ENCODE results near the gene LXN. TPM values are rescaled to one million over a fixed set of nuclear protein-coding genes. Genes with fewer than 3 reads are reported as not detected.

Gene LXN
- total and polyA plus RNA-seq, 2 of the 4 experiments (the other 2 are of a cell fraction), result 93.6 to 155 TPM

DNA sequence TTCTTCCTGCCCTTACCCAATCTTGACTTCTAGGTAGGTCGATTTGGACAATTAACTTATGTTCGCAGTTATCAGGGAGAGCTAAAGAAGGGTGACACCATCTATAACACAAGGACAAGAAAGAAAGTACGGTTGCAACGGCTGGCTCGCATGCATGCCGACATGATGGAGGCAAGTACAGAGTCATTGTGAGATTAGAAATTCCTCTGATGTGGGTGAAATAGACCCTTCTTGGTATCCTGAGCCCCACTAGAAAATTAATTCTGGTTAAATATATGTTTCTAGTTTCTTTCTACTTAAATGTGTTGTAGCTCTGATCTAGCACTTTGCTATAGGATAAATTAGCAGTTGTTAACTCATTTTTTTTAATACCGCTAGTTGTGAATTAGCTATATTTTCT is 13.6 kb downstream of the LXN start:
- dilution Hi-C loops (cut with HindIII; ENCODE audit: low sequenced_read_pairs, unreplicated experiment), result no loop called here
- in situ Hi-C loops (cut with MboI; ENCODE audit: low sequenced_read_pairs), result no loop called here
- no peak overlapping the region for H3K9ac ChIP-seq (ENCODE audit: low read depth, low read length)

More for the DNA sequence above, 13.6 kb downstream of the LXN start:
- Histone ChIP-seq H3K27ac (ENCODE audit: insufficient read depth, low read length) (no peak overlapping the region), H2AK9ac (replicated peaks; ENCODE audit: low read depth, low read length, poor library complexity) (no peak overlapping the region), H2AK5ac (ENCODE audit: low read depth, low read length) (no peak overlapping the region), H2BK5ac (ENCODE audit: low read depth, low read length, poor library complexity, severe bottlenecking) (no peak overlapping the region), H2BK20ac (ENCODE audit: low read depth, low read length) (no peak overlapping the region), H3K9me3 (ENCODE audit: control insufficient read depth, insufficient read depth, low read length) (no peaks in the 10 kb centered on the region), H3K36me3 (ENCODE audit: control insufficient read depth, insufficient read depth, low read length) (peaks cover 25% of the 10 kb centered on the region), H3K18ac (ENCODE audit: low read depth, low read length) (no peak overlapping the region), H3K9me1 (ENCODE audit: insufficient read depth, low read length) (no peaks in the 10 kb centered on the region), H3K27me3 (ENCODE audit: control insufficient read depth, insufficient read depth, low read length) (no peaks in the 10 kb centered on the region), H3K4ac (ENCODE audit: low read depth, low read length) (no peak overlapping the region), H3K4me3 (ENCODE audit: insufficient read depth, low read depth, low read length) (no peak overlapping the region), H4K5ac (ENCODE audit: low read depth, low read length) (no peak overlapping the region), H2BK15ac (ENCODE audit: low read depth, low read length) (no peak overlapping the region), H2AFZ (replicated peaks; ENCODE audit: low read length, poor library complexity) (no peak overlapping the region), H4K91ac (ENCODE audit: insufficient read depth, low read depth, low read length) (no peak overlapping the region), H3K4me2 (ENCODE audit: low read depth, low read length) (no peak overlapping the region), H4K8ac (ENCODE audit: low read depth in 2 of 2, low read length in 2 of 2) (no peak overlapping the region; a peak in 1 of 4 replicates), H3K4me1 (ENCODE audit: control insufficient read depth, insufficient read depth, low read length) (no peaks in the 10 kb centered on the region), H3K79me1 (ENCODE audit: low read depth in 1 of 2, low read length in 2 of 2) (0 out of 4 replicates have a peak, but pooled peaks cover 0 to 3% of the 10 kb centered on the region in 2 experiments), H3K56ac (ENCODE audit: extremely low read depth, insufficient read depth, low read length) (no peak overlapping the region), H4K20me1 (ENCODE audit: insufficient read depth, low read length) (no peaks in the 10 kb centered on the region), H3K14ac (replicated peaks; ENCODE audit: low read depth, low read length) (no peak overlapping the region), H2BK120ac (ENCODE audit: low read depth, low read length) (no peak overlapping the region), H3K23ac (ENCODE audit: low read depth, low read length) (no peak overlapping the region)
- ChIA-PET POLR2A (ENCODE audit: unreplicated experiment) (interaction anchor here (1.1 kb wide), 1 partner anchor 130 kb away, joined by 3 read pairs; no protein-coding TSS in a partner anchor), CTCF (interaction anchor here (0.6 to 3.8 kb wide), 10 partner anchors 8 to 1142 kb away, joined by 3 to 69 read pairs (median 4); partner anchors contain the start of genes GFM1 and LXN)
- TF ChIP-seq CTCF (conservative IDR thresholded peaks at IDR 0.05; ENCODE audit: low read depth, low read length) (no peak), RCOR1 (IDR thresholded peaks at IDR 0.05; ENCODE audit: insufficient replicate concordance, low read length) (no peak), CHD1 (IDR thresholded peaks at IDR 0.05; ENCODE audit: low read depth, low read length) (no peak), SMC3 (IDR thresholded peaks at IDR 0.05; ENCODE audit: low read depth, low read length) (no peak), MAFK (IDR thresholded peaks at IDR 0.05; ENCODE audit: low read depth, low read length) (no peak), FOS (IDR thresholded peaks at IDR 0.05; ENCODE audit: low read depth, low read length) (no peak), NFE2L2 (IDR thresholded peaks at IDR 0.05; ENCODE audit: low read depth, low read length) (no peak), MXI1 (IDR thresholded peaks at IDR 0.05; ENCODE audit: borderline replicate concordance, low read depth, low read length) (no peak), CEBPB (IDR thresholded peaks at IDR 0.05; ENCODE audit: low read depth, low read length) (no peak), MAZ (IDR thresholded peaks at IDR 0.05; ENCODE audit: borderline replicate concordance, low read depth, low read length) (no peak), RAD21 (IDR thresholded peaks at IDR 0.05; ENCODE audit: low read length) (no peak), RFX5 (IDR thresholded peaks at IDR 0.05; ENCODE audit: low read depth, low read length) (no peak), BHLHE40 (IDR thresholded peaks at IDR 0.05; ENCODE audit: low read depth, low read length) (no peak)
- TF ChIP-seq, protein P1, sequence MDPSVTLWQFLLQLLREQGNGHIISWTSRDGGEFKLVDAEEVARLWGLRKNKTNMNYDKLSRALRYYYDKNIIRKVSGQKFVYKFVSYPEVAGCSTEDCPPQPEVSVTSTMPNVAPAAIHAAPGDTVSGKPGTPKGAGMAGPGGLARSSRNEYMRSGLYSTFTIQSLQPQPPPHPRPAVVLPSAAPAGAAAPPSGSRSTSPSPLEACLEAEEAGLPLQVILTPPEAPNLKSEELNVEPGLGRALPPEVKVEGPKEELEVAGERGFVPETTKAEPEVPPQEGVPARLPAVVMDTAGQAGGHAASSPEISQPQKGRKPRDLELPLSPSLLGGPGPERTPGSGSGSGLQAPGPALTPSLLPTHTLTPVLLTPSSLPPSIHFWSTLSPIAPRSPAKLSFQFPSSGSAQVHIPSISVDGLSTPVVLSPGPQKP (IDR thresholded peaks at IDR 0.05; ENCODE audit: borderline replicate concordance, low read depth, low read length), result no peak
- TF ChIP-seq, protein P2, sequence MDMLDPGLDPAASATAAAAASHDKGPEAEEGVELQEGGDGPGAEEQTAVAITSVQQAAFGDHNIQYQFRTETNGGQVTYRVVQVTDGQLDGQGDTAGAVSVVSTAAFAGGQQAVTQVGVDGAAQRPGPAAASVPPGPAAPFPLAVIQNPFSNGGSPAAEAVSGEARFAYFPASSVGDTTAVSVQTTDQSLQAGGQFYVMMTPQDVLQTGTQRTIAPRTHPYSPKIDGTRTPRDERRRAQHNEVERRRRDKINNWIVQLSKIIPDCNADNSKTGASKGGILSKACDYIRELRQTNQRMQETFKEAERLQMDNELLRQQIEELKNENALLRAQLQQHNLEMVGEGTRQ (IDR thresholded peaks at IDR 0.05; ENCODE audit: low read depth, low read length), result no peak
- ATAC-seq (ENCODE audit: low read depth) (no peak), DNase-seq (no peak)
- WGBS, 2 experiments (ENCODE audit: extremely low coverage in 2 of 2, insufficient read length in 1 of 2), result no CpG with 5 or more reads among the region's 7 CpGs
- BruUV-seq (replicated peaks), result no TSS peak
- intact Hi-C loops (cut with micrococcal nuclease), result loop anchor here (1.0 to 2.0 kb wide), 2 partner anchors 68 to 130 kb away; no protein-coding TSS in a partner anchor

Measured in IMR-90 (cell line).